Myocyte (in vitro differentiated cells): ENCODE data around the gene REEP5. TPM values are rescaled to one million over a fixed set of nuclear protein-coding genes. Genes with fewer than 3 reads are reported as not detected.
"Not testable (repeated sequence)": the region's sequence is repeated elsewhere in the genome, so short reads cannot be mapped to it uniquely, and the experiment has no call there.

ENCODE experiments used
- DNase-seq: peaks from one replicate; pipeline ENCODE4 v3.0.0-alpha.2; 2012; ENCODE audit warnings: low read depth
- total RNA-seq: library from RNA; depleted of rRNA; stranded (reverse); fragments of >200 nt; gene quantifications from 2 replicates; pipeline ENCODE4 v1.2.3, GENCODE V29; 2014

The REEP5 gene
- total RNA-seq, 1 donor from 2014 or later: 58.5 TPM

GRCh38 chr5:112892776-112893175 is 29.3 kb downstream of the REEP5 start:
- no peak for DNase-seq

- DNase-seq: not testable (repeated sequence)
Observed at GRCh38 chr5:112892066-112892465, 30.0 kb downstream of the REEP5 start.

DNA sequence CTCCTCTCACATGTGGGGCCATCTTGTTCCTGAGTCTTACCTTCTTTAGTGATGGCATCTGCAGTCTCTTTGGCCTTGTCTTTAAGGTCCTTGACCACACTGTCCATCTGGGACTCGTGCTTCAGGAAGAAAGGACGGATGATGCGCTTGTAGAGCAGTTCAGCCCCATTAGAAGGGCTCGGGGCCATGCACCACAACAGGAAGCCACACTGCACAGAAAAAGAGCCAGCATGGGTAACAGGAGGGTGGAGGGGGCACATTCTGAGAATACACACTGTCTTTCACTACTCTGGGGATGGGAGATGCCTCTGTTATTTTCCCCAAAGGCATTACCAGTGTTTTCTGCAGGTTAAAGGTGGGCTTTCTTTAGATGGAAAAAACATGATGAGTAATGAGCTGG is 35.1 kb downstream of the REEP5 start:
- DNase-seq: no peak

- DNase-seq: no peak
Observed at GRCh38 chr5:112885001-112885400, 37.0 kb downstream of the REEP5 start.

DNA sequence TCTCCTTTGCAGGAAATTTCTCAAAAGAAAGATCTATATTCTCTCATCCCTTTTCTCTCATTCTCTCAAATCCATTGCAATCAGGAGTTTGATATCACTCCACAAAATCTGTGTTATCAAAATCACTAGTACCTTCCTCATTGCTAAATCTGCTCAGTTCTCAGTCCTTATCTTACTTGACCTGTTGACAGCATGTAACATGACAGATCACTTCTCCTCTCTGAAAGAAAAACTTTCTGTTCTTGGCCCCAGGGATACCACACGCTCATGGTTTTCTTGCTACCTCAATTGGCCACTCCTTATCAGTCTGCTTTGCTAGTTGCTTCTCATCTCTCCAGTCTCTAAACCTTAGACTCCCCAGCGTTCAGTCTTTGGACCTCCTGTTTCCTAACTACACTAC is 38.8 kb downstream of the REEP5 start:
- DNase-seq: no peak

DNA sequence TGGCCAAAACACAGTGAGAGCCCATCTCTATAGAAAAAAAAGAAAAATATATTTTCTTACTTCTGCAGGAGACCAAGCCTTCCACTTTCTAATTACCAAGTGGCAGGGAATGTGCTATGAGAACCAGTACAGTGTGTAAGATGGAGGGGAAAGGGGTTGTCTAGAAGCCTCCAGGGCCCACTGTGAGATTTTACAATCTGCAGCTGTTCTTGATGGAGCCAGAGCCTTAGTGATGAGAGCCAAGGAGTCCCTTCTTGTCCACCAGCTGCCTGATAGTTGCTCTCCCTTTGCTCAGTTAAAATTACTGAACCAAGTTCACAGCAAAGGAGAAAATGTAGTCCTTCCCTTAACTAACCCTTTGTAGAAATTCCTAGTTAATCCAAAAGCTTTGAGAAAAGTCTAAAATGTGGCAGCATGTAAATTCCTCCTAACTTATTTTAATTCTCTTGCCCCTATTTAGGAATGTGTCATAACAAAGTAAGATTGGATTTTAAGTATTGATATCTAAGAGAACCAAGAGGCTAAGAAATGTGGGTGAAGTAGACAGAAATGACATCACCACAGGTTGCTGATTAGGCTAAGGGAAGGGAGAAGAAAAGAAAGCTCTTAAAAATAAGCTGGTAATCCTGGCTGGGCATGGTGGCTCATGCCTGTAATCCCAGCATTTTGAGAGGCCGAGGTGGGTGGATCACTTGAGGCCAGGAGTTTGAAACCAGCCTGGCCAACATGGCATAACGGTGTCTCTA is 41.6 kb downstream of the REEP5 start:
- peak; percentile 65 for DNase-seq

DNA sequence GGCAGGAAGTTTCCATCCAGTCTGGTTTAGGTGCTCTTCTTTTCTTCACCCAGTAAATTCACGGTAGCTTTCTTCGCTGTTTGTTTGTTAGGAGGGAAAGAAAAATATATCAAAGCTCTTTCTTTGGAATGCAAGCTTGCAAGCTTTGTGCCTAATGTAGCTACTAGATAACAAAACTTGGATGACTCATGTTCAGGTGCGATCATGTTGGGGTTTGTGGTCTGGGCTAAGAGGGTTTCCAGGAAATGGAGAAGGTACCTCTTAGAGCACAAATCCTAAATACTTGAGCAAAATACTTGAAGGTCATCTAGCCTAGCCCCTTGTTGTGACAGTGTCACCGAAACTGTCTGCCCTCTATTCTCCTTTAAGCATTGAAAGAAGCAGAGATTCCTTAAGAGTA is 43.3 kb downstream of the REEP5 start:
- no peak for DNase-seq

DNA sequence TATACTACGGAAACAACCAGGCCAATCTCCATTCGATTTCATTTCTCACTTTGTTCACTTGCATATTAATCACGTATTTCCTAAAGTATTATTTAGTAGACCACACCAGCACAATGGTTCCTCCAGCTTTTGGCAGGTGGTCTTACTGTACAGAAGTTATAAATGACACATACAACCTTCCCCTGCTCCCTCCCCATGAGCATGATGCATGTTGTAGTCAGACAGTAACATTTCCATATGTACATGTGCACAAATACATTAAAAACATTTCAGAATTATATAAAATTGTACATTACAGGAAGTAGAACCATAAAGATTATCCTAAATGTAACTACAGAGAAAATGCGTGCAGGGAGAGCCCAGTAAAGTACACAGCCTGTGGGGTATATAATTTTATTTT is 43.9 kb downstream of the REEP5 start:
- no peak for DNase-seq

GRCh38 chr5:112876362-112876761 is 45.7 kb downstream of the REEP5 start:
- DNase-seq: no peak

GRCh38 chr5:112870966-112871365 is 51.1 kb downstream of the REEP5 start:
- DNase-seq: no peak

GRCh38 chr5:112869948-112870347 is 52.1 kb downstream of the REEP5 start:
- no peak for DNase-seq

GRCh38 chr5:112867411-112867810 is 54.6 kb downstream of the REEP5 start:
- DNase-seq: no peak

GRCh38 chr5:112866739-112867138 is 55.3 kb downstream of the REEP5 start:
- DNase-seq: no peak

DNA sequence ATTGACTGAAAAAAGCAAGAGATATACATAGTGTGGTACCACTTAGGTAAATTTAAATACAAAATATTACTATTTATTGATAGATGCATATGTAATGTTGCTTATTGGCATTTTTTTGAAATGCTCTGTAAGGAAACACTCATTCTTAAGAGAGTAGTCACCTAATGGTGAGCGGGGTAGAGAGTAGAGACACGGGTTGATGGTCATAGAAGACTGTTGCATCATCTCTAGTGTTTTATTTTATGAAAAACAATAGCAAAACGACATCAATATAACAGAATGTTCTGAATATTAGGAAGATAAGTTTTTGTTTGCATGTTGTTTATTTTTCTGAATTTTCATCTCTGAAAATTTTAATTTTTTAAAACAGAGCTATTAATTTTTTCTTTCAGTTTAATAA is 56.9 kb downstream of the REEP5 start:
- DNase-seq: no peak

DNA sequence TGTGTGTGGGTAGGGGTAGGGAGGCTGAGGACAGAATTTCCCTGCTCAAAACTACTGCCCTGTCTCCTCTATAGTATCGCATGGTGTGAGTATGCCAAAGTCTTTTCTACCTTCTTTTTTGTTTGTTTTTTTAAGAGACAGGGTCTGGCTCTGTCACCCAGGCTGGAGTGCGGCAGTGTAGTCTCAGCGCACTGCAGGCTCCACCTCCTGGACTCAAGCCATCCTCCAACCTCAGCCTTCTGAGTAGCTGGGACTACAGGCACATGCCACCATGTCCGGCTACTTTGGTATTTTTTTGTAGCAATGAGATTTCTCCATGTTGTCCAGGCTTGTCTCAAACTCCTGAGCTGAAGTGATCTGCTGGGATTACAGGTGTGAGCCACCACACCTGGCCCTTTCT is 58.5 kb downstream of the REEP5 start:
- DNase-seq: no peak

- no peak for DNase-seq
Observed at GRCh38 chr5:112862085-112862484, 59.9 kb downstream of the REEP5 start.

GRCh38 chr5:112861638-112861985 is 60.4 kb downstream of the REEP5 start:
- no peak for DNase-seq

GRCh38 chr5:112860929-112861637 is 60.9 kb downstream of the REEP5 start, which contains the start of gene SRP19:
TSS of gene SRP19 (plus strand) at chr5:112861287. CDS start at chr5:112861377, 90 bp downstream.
- peak; percentile 99 for DNase-seq

DNA sequence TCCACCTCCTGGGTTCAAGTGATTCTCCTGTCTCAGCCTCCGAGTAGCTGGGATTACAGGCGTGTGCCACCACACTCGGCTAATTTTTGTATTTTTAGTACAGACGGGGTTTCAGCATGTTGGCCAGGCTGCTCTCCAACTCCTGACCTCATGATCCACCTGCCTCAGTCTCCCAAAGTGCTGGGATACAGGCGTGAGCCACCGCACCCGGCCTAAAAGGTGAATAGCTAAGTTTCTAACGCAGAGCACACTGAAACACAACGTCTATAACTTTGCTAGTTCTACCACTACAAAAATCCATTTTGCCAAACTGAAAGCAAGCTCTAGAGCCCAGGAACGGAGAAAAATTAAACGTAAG is 61.5 kb downstream of the REEP5 start:
- DNase-seq: not testable (repeated sequence)

DNA sequence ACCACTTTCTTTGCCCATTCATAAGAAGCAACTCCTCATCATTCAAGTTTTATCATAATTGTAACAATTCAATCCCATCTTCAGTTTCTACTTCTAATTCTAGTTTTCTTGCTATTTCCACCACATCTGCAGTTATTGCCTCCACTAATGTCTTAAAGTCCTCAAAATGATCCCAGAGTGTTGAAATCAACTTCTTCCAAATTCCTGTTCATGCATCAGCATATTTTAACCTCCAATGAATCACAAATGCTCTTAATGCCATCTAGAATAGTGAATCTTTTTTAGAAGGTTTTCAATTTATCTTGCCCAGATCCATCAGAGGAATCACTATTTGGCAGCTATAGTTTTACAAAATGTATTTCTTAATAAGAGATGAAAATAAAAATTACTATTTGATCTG is 64.2 kb downstream of the REEP5 start:
- no peak for DNase-seq

GRCh38 chr5:112854651-112855050 is 67.4 kb downstream of the REEP5 start:
- no peak for DNase-seq

GRCh38 chr5:112849912-112850311 is 72.1 kb downstream of the REEP5 start:
- no peak for DNase-seq
